Airway epithelial cell (primary cell): ENCODE measurements around the gene OR5D18. TPM values are rescaled to one million over a fixed set of nuclear protein-coding genes. Genes with fewer than 3 reads are reported as not detected.

ENCODE experiments used
- total RNA-seq: library from RNA; depleted of rRNA; stranded (reverse); fragments of >200 nt; gene quantifications from 2 replicates; pipeline ENCODE4 v1.2.3, GENCODE V29; 2015

The OR5D18 gene
- not detected in 2 replicates for total RNA-seq

GRCh38 chr11:55819330-55819729 lies at the start of gene OR5D18:
TSS of gene OR5D18 (plus strand) at chr11:55819630. CDS start at chr11:55819630, 0 bp downstream.

GRCh38 chr11:55773138-55773537 lies 46.3 kb upstream of the OR5D18 start, which contains the start of gene OR5D13:
TSS of gene OR5D13 (plus strand) at chr11:55773438. CDS start at chr11:55773438, 0 bp downstream.

GRCh38 chr11:55795256-55795655 lies 24.2 kb upstream of the OR5D18 start, which contains the start of gene OR5D14:
TSS of gene OR5D14 (plus strand) at chr11:55795556. CDS start at chr11:55795556, 0 bp downstream.

GRCh38 chr11:55811067-55811466 lies 8.4 kb upstream of the OR5D18 start, which contains the start of gene OR5L1:
TSS of gene OR5L1 (plus strand) at chr11:55811367. CDS start at chr11:55811467, 100 bp downstream.

GRCh38 chr11:55826919-55827318 lies 7.5 kb downstream of the OR5D18 start, which contains the start of gene OR5L2:
TSS of gene OR5L2 (plus strand) at chr11:55827219. CDS start at chr11:55827219, 0 bp downstream.

GRCh38 chr11:55838452-55838851 lies 19.0 kb downstream of the OR5D18 start, which contains the start of gene OR5D16:
TSS of gene OR5D16 (plus strand) at chr11:55838752. CDS start at chr11:55838752, 0 bp downstream.

Other genes starting within 250 kb of the OR5D18 start
- gene OR4C16, start 247.5 kb upstream of the OR5D18 start, total RNA-seq: not detected in 2 replicates
- not detected in 2 replicates for gene OR4C11, start 212.0 kb upstream of the OR5D18 start, total RNA-seq
- gene OR4P4, start 184.5 kb upstream of the OR5D18 start, total RNA-seq: not detected in 2 replicates
- not detected in 2 replicates for gene OR4S2, start 171.3 kb upstream of the OR5D18 start, total RNA-seq
- not detected in 2 replicates for gene OR4C6, start 157.4 kb upstream of the OR5D18 start, total RNA-seq
- not detected in 2 replicates for gene OR5D13, start 46.2 kb upstream of the OR5D18 start, total RNA-seq
- not detected in 2 replicates for gene OR5D14, start 24.1 kb upstream of the OR5D18 start, total RNA-seq
- not detected in 2 replicates for gene OR5L1, start 8.3 kb upstream of the OR5D18 start, total RNA-seq
- not detected in 2 replicates for gene OR5L2, start 7.6 kb downstream of the OR5D18 start, total RNA-seq
- gene OR5D16, start 19.1 kb downstream of the OR5D18 start, total RNA-seq: not detected in 2 replicates
- not detected in 2 replicates for gene TRIM51, start 63.7 kb downstream of the OR5D18 start, total RNA-seq
- gene OR5W2, start 95.0 kb downstream of the OR5D18 start, total RNA-seq: not detected in 2 replicates
- not detected in 2 replicates for gene OR5I1, start 116.8 kb downstream of the OR5D18 start, total RNA-seq
- gene OR10AG1, start 150.3 kb downstream of the OR5D18 start, total RNA-seq: not detected in 2 replicates
- not detected in 2 replicates for gene OR5F1, start 175.0 kb downstream of the OR5D18 start, total RNA-seq
- not detected in 2 replicates for gene OR5AS1, start 208.0 kb downstream of the OR5D18 start, total RNA-seq